ENCODE data around the gene TJP1. TPM values are rescaled to one million over a fixed set of nuclear protein-coding genes. Genes with fewer than 3 reads are reported as not detected.
"Not testable (repeated sequence)": the region's sequence is repeated elsewhere in the genome, so short reads cannot be mapped to it uniquely, and the experiment has no call there.

The TJP1 gene
- polyA plus RNA-seq, 5 donors, result 76.5 to 119 (median 114) TPM

GRCh38 chr15:29840926-29841325 lies 18.7 kb upstream of the TJP1 start:
- DNase-seq, result no peak

GRCh38 chr15:29840054-29840453 lies 17.8 kb upstream of the TJP1 start:
- no peak for DNase-seq

- no peak for DNase-seq
These were observed 16.2 kb upstream of the TJP1 start for GRCh38 chr15:29838352-29839010.

- no peak for DNase-seq
These were observed 13.0 kb upstream of the TJP1 start for GRCh38 chr15:29835301-29835700.

GRCh38 chr15:29832709-29833108 lies 10.4 kb upstream of the TJP1 start:
- no peak for DNase-seq

GRCh38 chr15:29826908-29827820 lies 4.9 kb upstream of the TJP1 start:
- DNase-seq, result no peak

GRCh38 chr15:29825227-29825626 lies 3.0 kb upstream of the TJP1 start:
- DNase-seq, result no peak

GRCh38 chr15:29822684-29823459 lies 604 bp upstream of the TJP1 start:
- DNase-seq, result peak; percentile 74 to 76

- peak; percentile 75 to 78 for DNase-seq
These were observed 710 bp downstream of the TJP1 start for GRCh38 chr15:29821416-29822099.

- DNase-seq, result no peak
These were observed 1.7 kb downstream of the TJP1 start for GRCh38 chr15:29820394-29821154.

GRCh38 chr15:29819979-29820378 lies 2.3 kb downstream of the TJP1 start:
- DNase-seq, result no peak

GRCh38 chr15:29818141-29818540 lies 4.1 kb downstream of the TJP1 start:
- no peak for DNase-seq

GRCh38 chr15:29817455-29817854 lies 4.8 kb downstream of the TJP1 start:
- not testable (repeated sequence) for DNase-seq

GRCh38 chr15:29815000-29815710 lies 7.1 kb downstream of the TJP1 start:
- DNase-seq, result peak in 1 of 2 donors; percentile 14

GRCh38 chr15:29813009-29813408 lies 9.3 kb downstream of the TJP1 start:
- no peak for DNase-seq

- peak in 1 of 2 donors; percentile 32 for DNase-seq
These were observed 9.9 kb downstream of the TJP1 start for GRCh38 chr15:29812384-29812694.

- no peak for DNase-seq
These were observed 10.4 kb downstream of the TJP1 start for GRCh38 chr15:29811691-29812383.

- DNase-seq, result no peak
These were observed 16.6 kb downstream of the TJP1 start for GRCh38 chr15:29805708-29806104.

- DNase-seq, result peak; percentile 80 to 84
These were observed 17.1 kb downstream of the TJP1 start for GRCh38 chr15:29805043-29805707.

All from right lung (tissue), 5 donors.